SU-DHL-6 (cell line): ENCODE measurements around the gene FAM186B.

ENCODE experiments used
- H2AFZ ChIP-seq: fragments of 200-600 bp; sonication (generic); 2 replicates; pipeline ENCODE4 v1.6.1; 2014; ENCODE audit warnings: low read depth, mild to moderate bottlenecking, moderate library complexity, mixed read lengths, antibody characterized with exemption, low read length; ENCODE audit not compliant: severe bottlenecking
- H3F3A ChIP-seq: fragments of 200-600 bp; shearing (Covaris generic); 2 replicates; pipeline ENCODE4 v1.6.0; 2016; ENCODE audit warnings: antibody characterized with exemption, mild to moderate bottlenecking; ENCODE audit not compliant: insufficient read depth
- H3K27ac ChIP-seq: fragments of 200-600 bp; sonication (generic); 2 replicates; pipeline ENCODE4 v1.5.1; 2016; ENCODE audit warnings: low read depth, mild to moderate bottlenecking, low read length, moderate library complexity, mixed read lengths
- H3K27me3 ChIP-seq: fragments of 200-600 bp; sonication (generic), shearing (Covaris generic); 2 replicates; pipeline ENCODE4 v1.6.0; 2014; ENCODE audit warnings: mild to moderate bottlenecking, low read length
- H3K36me3 ChIP-seq: fragments of 200-600 bp; sonication (generic); 2 replicates; pipeline ENCODE4 v1.6.1; 2014; ENCODE audit warnings: mild to moderate bottlenecking, low read length, mixed read lengths
- H3K4me2 ChIP-seq: fragments of 300-600, 200-600 bp; shearing (Covaris generic), sonication (generic); 2 replicates; pipeline ENCODE4 v1.6.0; 2014; ENCODE audit warnings: low read length, low read depth, mild to moderate bottlenecking; ENCODE audit not compliant: poor library complexity, severe bottlenecking
- H3K4me3 ChIP-seq: fragments of 200-600 bp; sonication (generic); 2 replicates; pipeline ENCODE4 v1.5.1; 2014; ENCODE audit warnings: antibody characterized with exemption, low read length, mild to moderate bottlenecking, mixed read lengths; ENCODE audit not compliant: insufficient read depth, poor library complexity, severe bottlenecking
- H3K79me2 ChIP-seq: fragments of 200-600 bp; sonication (generic); 2 replicates; pipeline ENCODE4 v1.6.1; 2014; ENCODE audit warnings: mild to moderate bottlenecking, low read length, moderate library complexity; ENCODE audit not compliant: insufficient read depth
- H3K9ac ChIP-seq: fragments of 200-600 bp; sonication (generic); 2 replicates; pipeline ENCODE4 v1.7.0; 2014; ENCODE audit warnings: mild to moderate bottlenecking, low read length
- H3K9me2 ChIP-seq: fragments of 200-600 bp; sonication (generic); replicated peaks from 2 replicates; pipeline ENCODE4 v1.6.1; 2014; ENCODE audit warnings: low read length; ENCODE audit not compliant: insufficient read depth
- H3K9me3 ChIP-seq: fragments of 200-600 bp; sonication (generic); 2 replicates; pipeline ENCODE4 v1.6.1; 2014; ENCODE audit warnings: low read length, mixed read lengths; ENCODE audit not compliant: insufficient read depth
- H4K20me1 ChIP-seq: fragments of 200-600 bp; sonication (generic); 2 replicates; pipeline ENCODE4 v1.6.1; 2014; ENCODE audit warnings: low read depth, mild to moderate bottlenecking, antibody characterized with exemption, low read length, moderate library complexity, mixed read lengths
- CTCF ChIP-seq: fragments of 200-600 bp; sonication (generic); IDR thresholded peaks from one replicate; pipeline ENCODE4 v1.5.1; 2017; ENCODE audit warnings: antibody characterized with exemption, mild to moderate bottlenecking, low read length, moderate library complexity; ENCODE audit not compliant: insufficient read depth, poor library complexity, severe bottlenecking
- EZH2phosphoT487 ChIP-seq: fragments of 200-600 bp; sonication (generic), shearing (Covaris generic); conservative IDR thresholded peaks from 2 replicates; pipeline ENCODE4 v1.6.1; 2018; ENCODE audit warnings: mild to moderate bottlenecking, antibody characterized with exemption, low read length, moderate library complexity, mixed read lengths

FAM186B gene

GRCh38 chr12:49651855-49652254, 46.4 kb upstream of the FAM186B start:
- Histone ChIP-seq H3K9ac (no peak overlapping the region), H4K20me1 (no peaks in the 10 kb centered on the region), H3K27me3 (no peaks in the 10 kb centered on the region), H3K4me2 (no peak overlapping the region), H3K79me2 (no peaks in the 10 kb centered on the region), H3K36me3 (no peaks in the 10 kb centered on the region), H3K9me2 (no peaks in the 10 kb centered on the region), H3F3A (no peaks in the 10 kb centered on the region), H2AFZ (no peak overlapping the region), H3K4me3 (no peak overlapping the region), H3K27ac (no peak overlapping the region), H3K9me3 (no peaks in the 10 kb centered on the region)
- TF ChIP-seq EZH2phosphoT487, result no peak
- no peak for TF ChIP-seq CTCF

- Histone ChIP-seq H3K79me2 (no peaks in the 10 kb centered on the region), H3K9me3 (no peaks in the 10 kb centered on the region), H3F3A (no peaks in the 10 kb centered on the region), H3K4me2 (no peak overlapping the region), H4K20me1 (no peaks in the 10 kb centered on the region), H3K27me3 (no peaks in the 10 kb centered on the region), H3K9ac (no peak overlapping the region), H3K9me2 (no peaks in the 10 kb centered on the region), H2AFZ (no peak overlapping the region), H3K36me3 (no peaks in the 10 kb centered on the region), H3K27ac (no peak overlapping the region), H3K4me3 (no peak overlapping the region)
- TF ChIP-seq CTCF (no peak), EZH2phosphoT487 (no peak)
These were observed 44.5 kb upstream of the FAM186B start for GRCh38 chr12:49649892-49650291.

GRCh38 chr12:49649445-49649844, 44.0 kb upstream of the FAM186B start:
- Histone ChIP-seq H3K4me2 (no peak overlapping the region), H3K27me3 (no peaks in the 10 kb centered on the region), H3F3A (no peaks in the 10 kb centered on the region), H3K36me3 (no peaks in the 10 kb centered on the region), H3K9me3 (no peaks in the 10 kb centered on the region), H4K20me1 (no peaks in the 10 kb centered on the region), H3K9me2 (no peaks in the 10 kb centered on the region), H3K27ac (no peak overlapping the region), H3K9ac (no peak overlapping the region), H2AFZ (no peak overlapping the region), H3K79me2 (no peaks in the 10 kb centered on the region), H3K4me3 (no peak overlapping the region)
- no peak for TF ChIP-seq EZH2phosphoT487
- no peak for TF ChIP-seq CTCF

GRCh38 chr12:49648712-49649003, 43.2 kb upstream of the FAM186B start:
- Histone ChIP-seq H3K9me3 (no peaks in the 10 kb centered on the region), H2AFZ (no peak overlapping the region), H3K27me3 (no peaks in the 10 kb centered on the region), H3K79me2 (no peaks in the 10 kb centered on the region), H3K27ac (no peak overlapping the region), H4K20me1 (no peaks in the 10 kb centered on the region), H3K9me2 (no peaks in the 10 kb centered on the region), H3F3A (no peaks in the 10 kb centered on the region), H3K36me3 (no peaks in the 10 kb centered on the region), H3K9ac (no peak overlapping the region), H3K4me2 (no peak overlapping the region), H3K4me3 (no peak overlapping the region)
- TF ChIP-seq CTCF (no peak), EZH2phosphoT487 (no peak)
